HG03571 (cell line): ENCODE measurements around the gene PPP1R26.
"Not testable (repeated sequence)": the region's sequence is repeated elsewhere in the genome, so short reads cannot be mapped to it uniquely, and the experiment has no call there.

Experiments used
- ATAC-seq: cut with Tn5 transposase; IDR thresholded peaks from one replicate; pipeline ENCODE4 v1.9.1; 2021; ENCODE audit not compliant: unreplicated experiment

PPP1R26 gene

GRCh38 chr9:135479469-135480052 lies at the start of gene PPP1R26:
Gene PPP1R26, plus strand, starts transcription at chr9:135479782. Its CDS starts 4,729 bp downstream, at chr9:135484511.
- no peak for ATAC-seq

GRCh38 chr9:135437259-135437658 lies 42.3 kb upstream of the PPP1R26 start:
- no peak for ATAC-seq

GRCh38 chr9:135437696-135438095 lies 41.9 kb upstream of the PPP1R26 start:
- ATAC-seq: not testable (repeated sequence)

GRCh38 chr9:135438581-135439232 lies 40.9 kb upstream of the PPP1R26 start:
- ATAC-seq: not testable (repeated sequence)

GRCh38 chr9:135439514-135439913 lies 40.1 kb upstream of the PPP1R26 start:
- not testable (repeated sequence) for ATAC-seq

- ATAC-seq: no peak
Observed at GRCh38 chr9:135439916-135440315, 39.7 kb upstream of the PPP1R26 start.

- no peak for ATAC-seq
Observed at GRCh38 chr9:135440620-135441019, 39.0 kb upstream of the PPP1R26 start.

GRCh38 chr9:135441105-135442071 lies 38.2 kb upstream of the PPP1R26 start:
- ATAC-seq: not testable (repeated sequence)

GRCh38 chr9:135442075-135442474 lies 37.5 kb upstream of the PPP1R26 start:
- no peak for ATAC-seq

- ATAC-seq: no peak
Observed at GRCh38 chr9:135443797-135444425, 35.7 kb upstream of the PPP1R26 start.

GRCh38 chr9:135447126-135447525 lies 32.5 kb upstream of the PPP1R26 start:
- ATAC-seq: no peak

- ATAC-seq: no peak
Observed at GRCh38 chr9:135448663-135449100, 30.9 kb upstream of the PPP1R26 start.

- ATAC-seq: not testable (repeated sequence)
Observed at GRCh38 chr9:135449532-135449931, 30.1 kb upstream of the PPP1R26 start.

- no peak for ATAC-seq
Observed at GRCh38 chr9:135450956-135451355, 28.6 kb upstream of the PPP1R26 start.

- not testable (repeated sequence) for ATAC-seq
Observed at GRCh38 chr9:135451909-135452308, 27.7 kb upstream of the PPP1R26 start.

- ATAC-seq: no peak
Observed at GRCh38 chr9:135454737-135455136, 24.8 kb upstream of the PPP1R26 start.

GRCh38 chr9:135455401-135456030 lies 24.1 kb upstream of the PPP1R26 start:
- no peak for ATAC-seq

- no peak for ATAC-seq
Observed at GRCh38 chr9:135456436-135457104, 23.0 kb upstream of the PPP1R26 start.

GRCh38 chr9:135458478-135458877 lies 21.1 kb upstream of the PPP1R26 start:
- ATAC-seq: not testable (repeated sequence)

- ATAC-seq: no peak
Observed at GRCh38 chr9:135461936-135462335, 17.6 kb upstream of the PPP1R26 start.
